GM19043 (cell line): ENCODE results near the gene YIF1A.
"Not testable (repeated sequence)": the region's sequence is repeated elsewhere in the genome, so short reads cannot be mapped to it uniquely, and the experiment has no call there.

ENCODE experiments used
- ATAC-seq: cut with Tn5 transposase; IDR thresholded peaks from one replicate; pipeline ENCODE4 v1.9.1; 2021; ENCODE audit warnings: low read depth; ENCODE audit not compliant: unreplicated experiment

YIF1A gene

DNA sequence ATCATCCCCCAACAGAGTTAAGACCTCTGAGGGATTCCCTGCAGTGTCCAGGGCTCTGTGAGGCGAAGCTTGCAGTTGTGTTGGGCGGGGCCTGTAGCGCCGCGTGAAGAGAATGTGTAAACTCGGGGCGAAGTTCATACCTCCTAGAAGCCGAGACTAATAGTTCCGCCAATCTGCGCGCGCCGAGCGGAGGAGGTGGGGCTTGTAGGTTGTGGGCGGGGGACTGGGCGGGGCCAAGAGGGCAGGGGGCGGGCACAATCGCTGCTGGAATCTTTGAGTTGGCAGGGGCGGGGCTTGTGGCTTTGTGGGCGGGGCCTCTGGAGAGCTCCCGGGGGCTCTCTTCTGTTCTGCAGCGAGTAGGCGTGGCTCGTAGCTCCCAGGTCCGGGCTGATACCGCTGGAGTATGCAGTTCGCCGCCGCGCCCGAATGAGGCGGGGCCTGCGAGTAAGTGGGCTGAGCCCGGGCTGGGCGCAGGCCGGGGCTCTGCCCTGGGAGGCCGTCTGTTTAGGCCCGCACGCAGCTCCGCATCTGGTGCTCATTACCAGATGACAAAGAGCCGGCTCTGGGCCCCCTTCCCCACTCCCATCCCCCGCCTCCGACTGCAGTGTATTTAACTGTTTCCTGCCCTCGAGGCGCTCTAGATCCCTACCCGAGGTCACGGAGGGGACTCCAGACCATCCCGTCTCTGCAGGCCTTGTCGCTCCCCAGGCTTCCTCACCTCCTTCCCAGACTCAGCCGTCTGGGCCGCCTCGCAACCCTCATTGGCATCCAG is 23.8 kb upstream of the YIF1A start:
- ATAC-seq, result peak; percentile 68

DNA sequence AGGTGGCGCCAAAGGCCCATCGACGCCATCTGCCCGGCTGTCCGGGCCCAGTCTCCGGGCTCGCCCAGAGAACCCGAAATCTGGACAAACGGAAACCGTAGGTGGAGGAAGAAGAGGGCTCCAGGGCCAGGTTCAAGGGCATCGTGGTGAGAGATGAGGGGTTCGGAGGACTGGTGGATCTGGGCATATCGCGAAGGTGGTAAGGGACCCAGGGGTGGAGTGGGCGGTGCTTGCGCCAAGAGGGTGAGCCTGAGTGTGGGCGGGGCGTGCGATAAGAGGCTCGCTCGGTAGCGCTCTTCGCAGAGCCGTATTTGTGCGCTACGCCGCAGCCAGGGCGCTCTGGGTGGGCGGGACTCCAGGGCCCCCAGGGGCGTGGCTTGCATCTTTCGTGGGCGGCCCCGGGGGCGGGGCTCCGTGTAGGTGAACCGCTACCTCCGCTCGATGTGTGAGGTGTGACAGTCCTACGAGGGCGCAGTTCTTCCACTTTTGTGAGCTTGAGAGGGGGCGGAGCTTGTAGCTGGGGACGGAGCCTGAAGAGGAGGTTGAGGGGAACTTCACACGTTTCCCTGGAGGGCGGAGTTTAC is 23.1 kb upstream of the YIF1A start:
- peak; percentile 65 for ATAC-seq

DNA sequence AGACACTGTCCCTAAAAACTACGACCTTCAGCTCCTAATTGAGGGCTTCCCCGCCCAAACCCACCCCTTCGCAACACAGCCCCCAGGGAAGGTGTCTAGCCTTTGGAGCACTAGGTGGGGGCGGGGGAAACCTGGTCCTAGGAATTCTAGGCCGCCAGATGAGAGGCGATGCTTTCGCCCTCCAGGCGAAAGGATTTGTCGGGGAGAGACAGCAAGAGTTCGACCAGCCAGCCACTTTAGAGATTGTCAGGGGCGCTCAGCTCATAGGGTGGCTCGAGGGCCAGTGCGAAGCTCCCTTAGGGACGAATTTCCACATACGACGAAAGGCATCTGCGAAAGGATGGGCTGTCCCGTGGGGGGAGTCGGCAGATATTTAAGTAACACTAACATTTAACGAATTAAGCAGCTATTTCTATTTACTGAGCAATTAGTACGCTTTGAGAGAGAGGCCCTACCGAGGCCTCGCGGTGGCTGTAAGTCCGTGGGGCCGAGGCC is 22.6 kb upstream of the YIF1A start:
- ATAC-seq, result no peak

DNA sequence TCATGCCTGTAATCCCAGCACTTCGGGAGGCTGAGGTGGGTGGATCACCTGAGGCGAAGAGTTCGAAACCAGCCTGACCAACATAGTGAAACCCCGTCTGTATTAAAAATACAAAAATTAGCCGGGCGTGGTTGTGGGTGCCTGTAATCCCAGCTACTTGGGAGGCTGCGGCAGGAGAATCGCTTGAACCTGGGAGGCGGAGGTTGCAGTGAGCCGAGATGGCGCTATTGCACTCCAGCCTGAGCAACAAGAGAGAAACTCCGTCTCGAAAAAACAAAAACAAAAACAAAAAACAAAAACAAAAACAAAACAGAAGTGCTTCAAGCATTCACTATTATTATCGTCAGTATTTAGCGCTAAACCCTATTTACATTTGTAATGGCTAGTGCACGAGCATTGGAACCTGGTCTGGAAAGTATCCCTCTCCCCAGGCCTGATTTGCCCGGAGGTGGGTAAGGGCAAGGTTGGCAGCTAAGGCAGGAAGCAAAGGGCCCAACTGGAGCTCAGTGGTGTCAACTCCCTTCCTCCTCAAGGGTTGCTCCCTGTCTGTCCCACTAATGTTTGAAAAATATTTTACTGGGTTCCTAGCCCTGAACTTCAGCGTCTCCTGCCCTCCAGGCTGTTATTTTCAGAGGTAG is 22.0 kb upstream of the YIF1A start:
- not testable (repeated sequence) for ATAC-seq

DNA sequence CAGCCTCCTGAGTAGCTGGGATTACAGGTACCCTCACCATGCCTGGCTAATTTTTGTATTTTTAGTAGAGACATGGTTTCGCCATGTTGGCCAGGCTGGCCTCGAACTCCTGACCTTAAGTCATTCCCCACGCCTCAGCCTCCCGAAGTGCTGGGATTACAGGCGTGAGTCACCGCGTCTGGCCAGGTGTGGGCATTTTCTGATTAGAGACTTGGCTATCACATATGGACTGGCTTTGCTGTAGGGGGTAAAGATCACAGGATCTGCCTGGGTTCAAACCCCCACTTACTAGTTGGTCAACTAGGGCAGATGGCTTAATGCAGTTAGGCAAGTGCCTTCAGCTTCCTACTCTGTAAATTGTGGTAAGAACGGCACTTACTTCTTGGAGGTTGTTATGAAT is 21.4 kb upstream of the YIF1A start:
- ATAC-seq, result no peak

DNA sequence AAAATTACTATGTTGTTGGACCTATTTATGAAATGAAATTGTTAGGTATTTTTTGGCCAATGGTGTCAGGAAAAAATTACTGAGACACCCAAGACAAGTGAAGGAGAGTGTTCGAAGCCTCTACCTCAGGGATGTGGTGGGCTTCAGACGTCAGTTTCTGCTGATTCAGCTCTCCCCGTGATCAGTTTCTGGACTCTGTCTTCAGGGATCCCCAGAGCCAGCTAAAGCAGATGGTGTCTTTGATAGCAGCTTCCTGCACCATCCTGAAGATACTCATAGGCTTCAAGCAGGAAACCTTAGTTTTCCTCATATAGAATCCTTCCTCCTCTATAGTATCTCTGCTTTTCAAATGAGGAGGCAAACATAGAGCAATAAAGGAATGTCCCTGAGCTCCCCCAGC is 20.5 kb upstream of the YIF1A start:
- no peak for ATAC-seq

DNA sequence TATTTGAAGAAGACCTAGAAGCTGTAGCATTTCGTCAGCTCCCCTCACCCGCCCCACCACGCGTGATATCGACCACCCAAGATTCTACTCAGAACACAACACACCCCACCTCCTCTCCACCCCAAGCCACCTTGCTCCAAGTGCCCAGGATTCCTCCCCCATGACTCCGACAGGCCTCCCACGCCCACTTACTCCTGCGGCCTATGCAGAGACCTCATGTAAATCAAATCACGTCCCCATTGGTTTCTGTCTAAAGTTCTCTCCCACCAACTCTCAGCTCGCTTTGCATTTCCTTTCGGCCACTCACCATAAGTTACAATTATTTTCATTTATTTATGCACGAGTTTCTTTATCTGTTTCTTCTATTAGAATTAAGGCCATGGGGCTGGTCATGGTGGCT is 13.7 kb upstream of the YIF1A start:
- no peak for ATAC-seq

DNA sequence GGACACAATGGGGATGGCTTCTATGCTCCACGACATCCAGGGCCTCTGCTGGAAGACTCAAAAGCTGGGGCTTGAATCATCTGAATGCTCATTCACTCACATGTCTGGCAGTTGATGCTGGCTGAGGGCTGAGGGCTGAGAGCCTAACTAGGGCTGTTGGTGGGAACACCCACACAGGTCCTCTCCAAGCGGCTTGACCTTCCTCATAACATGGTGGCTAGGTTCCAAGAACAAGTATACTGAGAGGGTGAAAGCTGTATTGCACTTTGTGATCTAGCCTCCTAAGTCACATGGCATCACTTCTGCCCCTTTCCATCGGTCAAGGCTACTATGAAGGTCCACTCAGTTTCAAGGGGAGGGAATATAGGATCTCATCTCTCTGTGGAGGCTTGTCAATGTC is 10.2 kb upstream of the YIF1A start:
- ATAC-seq, result no peak

DNA sequence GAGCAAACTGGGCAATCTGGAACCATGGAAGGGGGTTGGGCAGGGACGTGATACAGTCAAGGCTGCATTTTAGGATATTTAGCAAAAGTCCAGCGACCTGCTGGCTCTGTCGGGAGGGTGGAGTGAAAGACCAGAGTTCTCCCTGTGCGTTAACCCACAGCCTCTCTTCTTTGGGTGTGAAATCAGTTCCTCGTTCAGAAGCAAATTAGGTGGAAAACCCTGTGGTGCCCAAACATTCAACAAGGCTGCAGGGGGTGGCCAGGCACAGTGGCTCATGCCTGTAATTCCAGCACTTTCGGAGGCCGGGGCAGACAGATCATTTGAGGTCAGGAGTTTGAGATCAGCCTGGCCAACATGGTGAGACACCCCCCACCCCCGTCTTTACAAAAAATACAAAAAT is 8.7 kb upstream of the YIF1A start:
- ATAC-seq, result no peak

DNA sequence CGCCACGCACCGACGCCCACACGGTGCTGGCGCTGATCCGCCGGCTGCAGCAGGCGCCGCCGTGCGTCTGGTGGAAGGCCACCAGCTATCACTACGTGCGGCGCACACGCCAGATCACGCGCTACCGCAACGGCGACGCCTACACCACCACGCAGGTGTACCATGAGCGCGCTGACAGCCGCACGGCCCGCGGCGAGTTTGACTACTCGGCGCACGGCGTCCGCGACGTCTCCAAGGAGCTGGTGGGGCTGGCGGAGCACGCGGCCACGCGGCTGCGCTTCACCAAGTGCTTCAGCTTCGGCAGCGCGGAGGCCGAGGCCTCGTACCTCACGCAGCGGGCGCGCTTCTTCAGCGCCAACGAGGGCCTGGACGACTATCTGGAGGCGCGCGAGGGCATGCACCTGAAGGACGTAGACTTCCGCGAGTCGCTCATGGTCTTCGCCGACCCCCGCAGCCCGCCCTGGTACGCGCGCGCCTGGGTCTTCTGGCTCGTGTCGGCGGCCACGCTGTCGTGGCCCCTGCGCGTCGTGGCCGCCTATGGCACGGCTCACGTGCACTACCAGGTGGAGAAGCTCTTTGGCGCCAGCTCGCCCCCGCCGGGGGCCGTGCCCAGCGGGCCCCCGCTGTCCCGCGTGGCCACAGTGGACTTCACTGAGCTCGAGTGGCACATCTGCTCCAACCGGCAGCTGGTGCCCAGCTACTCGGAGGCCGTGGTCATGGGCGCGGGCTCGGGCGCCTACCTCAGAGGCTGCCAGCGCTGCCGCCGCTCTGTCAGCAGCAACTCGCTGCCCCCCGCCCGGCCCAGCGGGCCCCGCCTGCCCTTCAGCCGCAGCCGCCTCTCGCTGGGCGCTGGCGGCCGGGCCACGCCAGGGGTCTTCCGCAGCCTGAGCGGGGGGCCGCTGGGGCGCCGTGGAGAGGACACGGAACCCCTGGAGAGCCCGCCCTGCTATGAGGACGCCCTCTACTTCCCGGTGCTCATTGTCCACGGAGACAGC is 6.0 kb upstream of the YIF1A start:
- ATAC-seq, result no peak

DNA sequence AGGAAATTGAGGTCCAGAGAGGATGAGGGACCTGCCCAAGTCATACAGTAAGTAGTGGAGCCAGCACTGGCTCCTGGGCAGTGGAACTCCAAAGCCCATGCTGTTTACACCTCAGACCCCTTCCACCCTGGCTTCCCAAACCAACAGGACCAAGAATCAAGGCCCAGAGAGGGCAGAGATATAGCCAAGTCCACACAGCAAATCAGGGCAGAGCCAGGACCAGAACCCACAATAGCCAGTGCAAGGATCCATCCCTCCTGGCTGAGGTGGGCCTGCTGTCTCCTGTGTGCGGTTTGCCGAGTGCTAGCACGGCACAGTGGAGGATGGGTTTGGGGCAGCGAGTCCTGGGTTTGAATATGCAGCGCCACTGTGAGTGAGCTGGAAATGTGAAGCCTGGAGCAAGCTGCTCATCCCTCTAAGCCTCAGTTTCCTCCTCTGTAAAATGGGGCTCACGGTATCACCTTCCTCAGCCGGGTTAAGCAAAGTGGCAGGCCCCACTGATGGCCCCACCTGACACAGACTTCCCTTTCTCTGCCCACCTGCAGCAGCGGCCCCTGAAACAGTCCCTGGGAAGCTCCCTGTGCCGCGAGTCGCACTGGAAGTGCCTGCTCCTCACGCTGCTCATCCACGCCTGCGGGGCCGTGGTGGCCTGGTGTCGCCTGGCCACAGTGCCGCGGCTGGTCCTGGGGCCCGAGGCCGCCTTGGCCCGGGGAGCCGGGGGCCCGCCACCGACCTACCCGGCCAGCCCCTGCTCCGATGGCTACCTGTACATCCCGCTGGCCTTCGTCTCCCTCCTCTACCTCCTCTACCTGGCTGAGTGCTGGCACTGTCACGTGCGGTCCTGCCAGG is 5.1 kb upstream of the YIF1A start:
- no peak for ATAC-seq

DNA sequence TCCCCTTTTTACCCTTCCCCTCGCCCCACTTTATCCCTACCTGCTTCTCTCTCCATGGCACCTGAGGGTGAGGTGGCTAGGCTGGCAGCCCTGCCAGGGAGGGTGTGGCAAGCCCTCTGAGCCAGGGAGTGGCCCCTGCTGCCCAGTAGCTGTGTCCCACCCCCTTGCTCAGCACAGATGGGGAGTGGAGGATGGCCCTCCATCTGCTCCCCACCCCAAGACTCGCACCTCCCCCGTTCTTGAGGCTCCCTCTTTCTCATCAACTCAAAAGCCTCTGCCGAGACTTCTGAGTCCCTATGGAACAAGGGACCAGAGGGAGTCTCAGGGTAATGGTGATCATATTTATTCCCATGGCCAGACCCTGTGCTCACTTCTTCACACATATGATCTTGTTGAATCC is 4.4 kb upstream of the YIF1A start:
- ATAC-seq, result no peak

DNA sequence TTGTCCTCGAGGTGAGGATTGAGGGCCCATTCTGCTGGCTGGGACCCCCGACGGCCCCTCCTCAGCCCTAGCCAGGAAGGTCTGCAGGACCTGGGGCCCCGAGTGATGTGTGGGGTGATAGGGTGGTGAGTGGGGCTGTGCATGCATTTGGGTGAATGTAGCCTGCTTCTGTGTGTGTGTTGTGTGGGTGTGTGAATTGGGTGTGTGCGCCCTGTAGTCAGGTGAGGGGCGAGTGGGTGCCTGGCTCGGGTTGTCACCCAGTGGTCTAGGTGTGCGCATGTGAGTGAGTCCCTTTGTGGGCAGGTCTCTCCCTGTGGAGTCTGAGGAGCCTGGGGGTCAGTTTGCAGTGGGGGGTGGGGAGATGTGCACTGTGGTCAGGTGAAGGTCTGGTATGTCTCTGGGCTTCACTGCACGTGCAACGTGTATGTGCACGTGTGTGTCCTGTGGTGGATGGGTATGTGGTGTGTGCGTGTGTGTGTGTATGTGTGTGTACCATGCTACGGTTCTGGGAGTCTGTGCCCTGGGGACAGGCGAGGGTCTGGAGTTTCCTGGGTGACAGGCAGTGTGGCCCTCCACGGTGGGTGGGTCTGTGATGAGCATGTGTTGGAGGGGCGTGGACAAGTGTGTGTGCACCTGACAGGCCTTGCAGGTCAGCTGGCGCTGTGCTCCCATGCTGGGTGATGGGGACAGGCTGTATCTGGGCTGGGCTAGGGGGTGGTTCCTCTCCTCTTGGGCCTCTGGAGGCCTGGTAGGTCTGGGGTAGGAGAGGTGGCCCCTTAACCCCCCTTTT is 3.8 kb upstream of the YIF1A start:
- ATAC-seq, result no peak

DNA sequence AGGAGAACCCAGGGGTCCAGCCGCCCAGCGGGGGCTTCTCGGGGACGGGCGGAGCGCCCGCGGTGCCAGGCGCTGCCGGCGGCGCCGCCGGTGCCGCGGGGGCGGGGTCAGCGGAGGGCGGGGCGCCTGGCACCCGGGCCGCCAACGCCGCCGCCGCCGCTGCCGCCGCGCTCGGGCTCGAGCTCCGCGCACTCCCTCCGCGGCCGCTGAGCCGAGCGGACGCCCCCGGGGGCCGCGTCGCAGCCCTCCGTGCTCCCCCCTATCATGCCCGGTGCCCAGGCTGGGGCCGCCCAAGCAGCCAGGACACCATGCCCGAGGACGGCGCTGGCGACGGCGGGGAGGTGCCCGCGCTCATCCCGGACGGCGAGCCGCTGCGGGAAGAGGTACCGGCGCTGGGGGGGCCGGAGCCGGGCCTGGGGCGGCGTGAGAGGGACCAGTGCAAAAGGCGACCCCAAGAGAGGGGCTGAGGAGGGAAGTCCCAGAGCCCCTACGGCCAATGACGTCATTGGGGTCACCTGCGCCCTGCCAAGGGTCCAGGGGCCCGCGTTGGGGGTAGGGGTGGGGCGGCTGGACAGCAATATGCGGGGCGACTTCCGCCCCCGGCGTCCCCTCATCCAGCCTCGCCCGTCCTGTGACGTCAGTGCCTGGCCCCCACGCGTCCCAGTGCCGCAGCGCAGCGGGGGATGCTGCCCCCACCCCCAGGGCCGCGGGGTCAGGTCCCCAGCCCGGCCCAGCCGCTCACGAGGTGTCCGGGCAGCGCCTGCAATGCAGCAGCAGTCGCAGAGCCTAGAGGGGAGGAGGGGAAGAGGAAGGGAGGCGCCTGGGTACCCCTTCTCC is 3.0 kb upstream of the YIF1A start, which contains the start of gene TMEM151A:
Gene TMEM151A (plus strand): TSS at position 189 of the 837 bp plus-strand sequence. CDS start 120 bp downstream, at position 309.
- no peak for ATAC-seq

DNA sequence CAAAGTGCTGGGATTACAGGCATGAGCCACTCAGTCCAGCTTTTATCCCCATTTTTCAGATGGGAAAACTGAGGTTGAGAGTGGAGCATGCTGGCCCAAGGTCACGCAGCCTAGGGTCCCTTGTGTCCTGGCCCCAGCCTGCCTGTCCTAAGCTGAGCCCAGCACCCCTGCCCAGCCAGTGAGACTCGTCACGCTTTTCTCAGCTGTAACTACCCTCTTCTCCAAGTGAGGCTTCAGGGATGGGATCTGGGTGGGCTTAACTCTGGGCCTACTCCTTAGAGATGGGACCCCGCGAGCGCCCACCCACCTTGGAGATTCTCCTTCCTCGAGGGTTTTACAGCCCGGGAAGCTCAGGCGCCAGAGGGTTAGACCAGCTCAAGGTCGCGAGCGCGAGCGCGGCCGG is 2.4 kb upstream of the YIF1A start:
- ATAC-seq, result no peak

DNA sequence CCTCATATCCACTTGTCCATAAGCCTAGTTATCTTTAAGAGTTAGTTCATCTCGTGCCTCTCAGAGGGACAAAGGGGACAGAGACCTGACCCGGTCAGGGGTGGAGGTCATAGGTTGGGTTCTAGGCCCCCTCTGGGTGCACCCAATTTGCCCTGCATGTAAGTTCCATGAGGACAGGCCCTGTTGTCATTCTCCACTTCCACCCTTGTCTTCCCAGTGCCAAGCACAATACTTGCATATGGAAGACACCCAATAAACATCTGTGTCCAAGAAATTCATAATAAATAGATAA is 1.3 kb upstream of the YIF1A start:
- no peak for ATAC-seq

DNA sequence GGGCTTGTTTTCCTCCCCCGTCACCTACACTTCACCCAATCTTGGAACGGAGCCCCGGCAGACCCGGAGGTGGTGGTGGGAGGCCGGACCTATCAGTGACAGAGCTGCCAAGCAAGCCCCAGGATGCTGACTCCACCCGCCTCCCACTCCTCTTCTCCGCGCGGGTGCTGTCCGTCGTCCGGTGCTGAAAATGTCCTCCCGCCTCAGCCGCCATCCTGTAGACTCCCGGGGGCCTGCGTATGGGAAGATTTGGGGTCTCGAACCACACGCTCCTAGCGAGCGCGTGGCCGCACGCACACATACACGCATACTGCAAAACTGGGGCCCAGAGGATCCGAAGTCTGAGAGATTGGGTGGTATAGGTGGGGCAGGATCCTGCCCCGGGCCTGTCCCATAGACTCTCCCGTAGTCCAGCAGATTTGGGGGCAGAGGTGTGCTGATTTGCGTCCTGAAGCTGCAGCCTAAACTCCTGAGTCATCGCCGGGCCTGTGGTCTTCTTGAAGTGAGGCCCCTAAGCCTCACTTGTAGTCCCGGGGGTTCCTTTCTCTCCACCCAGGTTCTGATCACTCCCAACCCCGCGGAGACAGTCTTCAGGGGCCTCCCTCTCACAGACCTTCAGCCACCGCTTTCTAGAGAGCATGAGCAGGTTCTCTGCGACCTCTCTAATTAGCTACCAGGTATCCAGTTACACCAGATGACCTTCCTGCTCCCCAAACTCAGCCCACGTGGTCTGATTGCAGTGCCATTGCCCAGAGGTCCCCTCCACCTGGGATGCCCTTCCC is 796 bp upstream of the YIF1A start:
- peak; percentile 28 for ATAC-seq
